HEK293T (cell line): Measurements from ENCODE around the gene WNT3A.

Source experiments
- ARNT ChIP-seq: fragments of 450-650 bp; IDR thresholded peaks from 2 replicates; pipeline ENCODE4 v1.6.1; 2017; ENCODE audit warnings: mild to moderate bottlenecking
- FOXK2 ChIP-seq: fragments of 450-650 bp; IDR thresholded peaks from 2 replicates; pipeline ENCODE4 v1.6.1; 2016; ENCODE audit warnings: mild to moderate bottlenecking
- LEF1 ChIP-seq: fragments of 450-650 bp; IDR thresholded peaks from 2 replicates; pipeline ENCODE4 v1.6.1; 2017; ENCODE audit warnings: mild to moderate bottlenecking, borderline replicate concordance
- SP1 ChIP-seq: fragments of 450-650 bp; IDR thresholded peaks from 2 replicates; pipeline ENCODE4 v1.6.1; 2017

- TF ChIP-seq LEF1 = no peak
- TF ChIP-seq FOXK2 = no peak
- no peak for TF ChIP-seq ARNT
- no peak for TF ChIP-seq SP1
Measured at GRCh38 chr1:228065543-228066347, 58.9 kb downstream of the WNT3A start.
